ENCODE measurements around the gene RAB8A. TPM values are rescaled to one million over a fixed set of nuclear protein-coding genes. Genes with fewer than 3 reads are reported as not detected.
A peak's percentile ranks its signal among the peaks of the same experiment; 100 is the strongest.

Gene RAB8A
- total and polyA plus RNA-seq, 2 of the 8 experiments (the other 6 are each of a cell fraction or from before 2014, with no cell fraction given): 65.8 to 97.0 TPM

GRCh38 chr19:16076154-16076957 is 35.3 kb upstream of the RAB8A start, which contains the start of gene TPM4 (continued):
- TF ChIP-seq ZNF274 (IDR thresholded peaks at IDR 0.05; ENCODE audit: borderline replicate concordance, extremely low read depth, low read length) (no peak), ATF2 (IDR thresholded peaks at IDR 0.05; ENCODE audit: low read length) (peak; percentile 77; the same call in 1 of the 2 replicates), USF2 (IDR thresholded peaks at IDR 0.05; ENCODE audit: low read length) (no peak), JUN (IDR thresholded peaks at IDR 0.05; ENCODE audit: low read depth, low read length) (peak; percentile 65), EGR1 (IDR thresholded peaks at IDR 0.05; ENCODE audit: borderline replicate concordance, low read depth, low read length) (peak; percentile 46; the same call in 1 of the 2 replicates), TAF7 (optimal IDR thresholded peaks at IDR 0.05; ENCODE audit: borderline replicate concordance, low read depth, low read length) (peak; percentile 93), JUND (IDR thresholded peaks at IDR 0.05; ENCODE audit: low read length) (peak; percentile 81), SP4 (IDR thresholded peaks at IDR 0.05; ENCODE audit: low read length) (no peak), CEBPB (IDR thresholded peaks at IDR 0.05; ENCODE audit: low read depth, low read length) (no peak), SRF (IDR thresholded peaks at IDR 0.05; ENCODE audit: low read depth, low read length) (peak; percentile 96), SIX5 (IDR thresholded peaks at IDR 0.05; ENCODE audit: low read depth, low read length) (no peak), ASH2L (IDR thresholded peaks at IDR 0.05; ENCODE audit: low read length) (no peak), SUZ12 (IDR thresholded peaks at IDR 0.05; ENCODE audit: low read length) (no peak), RBBP5 (IDR thresholded peaks at IDR 0.05; ENCODE audit: borderline replicate concordance, low read depth, low read length) (peak; percentile 78; the same call in 1 of the 2 replicates), POLR2AphosphoS5 (IDR thresholded peaks at IDR 0.05; ENCODE audit: low read depth, low read length) (peak; percentile 91), SIRT6 (IDR thresholded peaks at IDR 0.05; ENCODE audit: low read length) (no peak), NANOG (IDR thresholded peaks at IDR 0.05; ENCODE audit: insufficient read depth, low read depth, low read length, poor library complexity, severe bottlenecking) (no peak), SP1 (IDR thresholded peaks at IDR 0.05; ENCODE audit: low read depth, low read length) (0 out of 2 replicates have a peak, but pooled peaks have one; percentile 41)

All from H1 (cell line).